Endothelial cell of umbilical vein (primary cell): Measurements from ENCODE around the gene RND2.

Experiments used
- EZH2 ChIP-seq: IDR thresholded peaks from 2 replicates; pipeline ENCODE4 v1.6.1; 2012; ENCODE audit warnings: borderline replicate concordance, low read depth, mild to moderate bottlenecking, moderate library complexity, low read length, inconsistent platforms; ENCODE audit not compliant: severe bottlenecking
- JUN ChIP-seq: IDR thresholded peaks from 2 replicates; pipeline ENCODE4 v1.6.1; 2011; ENCODE audit warnings: borderline replicate concordance, low read depth; ENCODE audit not compliant: insufficient read length, insufficient read depth
- POLR2A ChIP-seq: IDR thresholded peaks from 2 replicates; pipeline ENCODE4 v1.6.1; 2012; ENCODE audit warnings: low read depth, mild to moderate bottlenecking, control low read depth, low read length
- POLR2AphosphoS5 ChIP-seq: IDR thresholded peaks from 2 replicates; pipeline ENCODE4 v1.6.1; 2012; ENCODE audit warnings: low read depth, mild to moderate bottlenecking, control low read depth, low read length, moderate library complexity; ENCODE audit not compliant: insufficient read depth
- TF ChIP-seq, protein P1 (sequence below), 2 donors: IDR thresholded peaks; 1 replicate in 1 of 2; 2 replicates in 1 of 2; pipeline ENCODE4 v1.5.1; 2011; ENCODE audit warnings: low read length in 2 of 2, mild to moderate bottlenecking in 2 of 2, moderate library complexity in 2 of 2, control low read depth in 1 of 2, inconsistent platforms in 1 of 2, low read depth in 1 of 2; ENCODE audit not compliant: insufficient read depth in 1 of 2; ENCODE audit errors: extremely low read depth in 1 of 2

- no peak for TF ChIP-seq JUN
- TF ChIP-seq POLR2AphosphoS5: no peak
- TF ChIP-seq, protein P1, sequence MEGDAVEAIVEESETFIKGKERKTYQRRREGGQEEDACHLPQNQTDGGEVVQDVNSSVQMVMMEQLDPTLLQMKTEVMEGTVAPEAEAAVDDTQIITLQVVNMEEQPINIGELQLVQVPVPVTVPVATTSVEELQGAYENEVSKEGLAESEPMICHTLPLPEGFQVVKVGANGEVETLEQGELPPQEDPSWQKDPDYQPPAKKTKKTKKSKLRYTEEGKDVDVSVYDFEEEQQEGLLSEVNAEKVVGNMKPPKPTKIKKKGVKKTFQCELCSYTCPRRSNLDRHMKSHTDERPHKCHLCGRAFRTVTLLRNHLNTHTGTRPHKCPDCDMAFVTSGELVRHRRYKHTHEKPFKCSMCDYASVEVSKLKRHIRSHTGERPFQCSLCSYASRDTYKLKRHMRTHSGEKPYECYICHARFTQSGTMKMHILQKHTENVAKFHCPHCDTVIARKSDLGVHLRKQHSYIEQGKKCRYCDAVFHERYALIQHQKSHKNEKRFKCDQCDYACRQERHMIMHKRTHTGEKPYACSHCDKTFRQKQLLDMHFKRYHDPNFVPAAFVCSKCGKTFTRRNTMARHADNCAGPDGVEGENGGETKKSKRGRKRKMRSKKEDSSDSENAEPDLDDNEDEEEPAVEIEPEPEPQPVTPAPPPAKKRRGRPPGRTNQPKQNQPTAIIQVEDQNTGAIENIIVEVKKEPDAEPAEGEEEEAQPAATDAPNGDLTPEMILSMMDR (IDR thresholded peaks at IDR 0.05; ENCODE audit: extremely low read depth in 1 of 2, insufficient read depth in 1 of 2, low read depth in 1 of 2, low read length in 2 of 2): no peak
- no peak for TF ChIP-seq EZH2
- TF ChIP-seq POLR2A: no peak
Observed at GRCh38 chr17:42985225-42985624, 39.8 kb upstream of the RND2 start.
